ENCODE results near the gene ANTXRL.
"Not testable (repeated sequence)": the region's sequence is repeated elsewhere in the genome, so short reads cannot be mapped to it uniquely, and the experiment has no call there.

GRCh38 chr10:46269554-46270053 is 17.2 kb upstream of the ANTXRL start:
- TF ChIP-seq CTCF (conservative IDR thresholded peaks at IDR 0.05; ENCODE audit: low read length); EZH2phosphoT487 (IDR thresholded peaks at IDR 0.05; ENCODE audit: borderline replicate concordance, low read depth, low read length): not testable (repeated sequence)
